Hepatocyte (in vitro differentiated cells): Measurements from ENCODE around the gene IP6K3.

ENCODE experiments used
- CTCF ChIP-seq: fragments of 200-600 bp; sonication (generic); IDR thresholded peaks from 2 replicates; pipeline ENCODE4 v1.5.1; 2016; ENCODE audit warnings: antibody characterized with exemption, mild to moderate bottlenecking; ENCODE audit not compliant: poor library complexity
- EZH2 ChIP-seq: fragments of 200-600 bp; sonication (generic); IDR thresholded peaks from 2 replicates; pipeline ENCODE4 v1.6.1; 2016; ENCODE audit warnings: antibody characterized with exemption, mild to moderate bottlenecking, borderline replicate concordance

DNA sequence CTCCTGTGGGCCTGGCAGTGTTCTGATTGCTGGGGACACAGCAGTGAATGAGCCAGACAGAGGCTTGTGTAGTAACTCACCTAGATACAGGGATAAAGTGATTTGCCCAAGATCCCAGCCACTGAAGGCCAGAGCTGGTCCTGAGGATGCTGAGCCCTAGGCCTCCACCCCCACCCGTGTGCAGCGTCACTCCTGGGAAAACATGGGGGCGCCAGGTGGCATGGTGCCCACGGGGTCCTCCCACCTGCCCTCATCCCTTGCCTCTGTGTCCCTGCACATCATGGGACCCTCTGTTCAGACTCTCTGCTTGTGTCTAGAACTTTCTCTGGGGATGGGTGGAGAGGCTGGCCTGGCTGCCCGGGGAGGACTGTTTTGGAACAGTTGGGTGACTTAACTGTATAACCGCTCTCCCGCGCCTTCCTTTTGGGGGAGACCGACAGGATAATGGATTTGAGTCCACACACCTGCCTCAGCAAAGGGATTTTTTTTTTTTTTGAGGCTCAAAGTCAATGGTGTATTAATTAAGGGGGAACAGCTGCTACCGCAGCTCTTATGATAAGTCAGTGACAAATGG, 22.6 kb upstream of the IP6K3 start:
- TF ChIP-seq CTCF = no peak
- no peak for TF ChIP-seq EZH2
